GM12875 (cell line): ENCODE data around the gene CROCC2.

Source experiments
- H3K4me3 ChIP-seq: one replicate; pipeline ENCODE4 v1.5.1; 2011; ENCODE audit warnings: low read depth, low read length, control low read depth
- TF ChIP-seq, protein P1 (sequence below): IDR thresholded peaks from 2 replicates; pipeline ENCODE4 v1.5.1; 2011; ENCODE audit warnings: low read depth, mild to moderate bottlenecking, control low read depth, inconsistent platforms, low read length, moderate library complexity, borderline replicate concordance; ENCODE audit not compliant: insufficient read depth

The CROCC2 gene

DNA sequence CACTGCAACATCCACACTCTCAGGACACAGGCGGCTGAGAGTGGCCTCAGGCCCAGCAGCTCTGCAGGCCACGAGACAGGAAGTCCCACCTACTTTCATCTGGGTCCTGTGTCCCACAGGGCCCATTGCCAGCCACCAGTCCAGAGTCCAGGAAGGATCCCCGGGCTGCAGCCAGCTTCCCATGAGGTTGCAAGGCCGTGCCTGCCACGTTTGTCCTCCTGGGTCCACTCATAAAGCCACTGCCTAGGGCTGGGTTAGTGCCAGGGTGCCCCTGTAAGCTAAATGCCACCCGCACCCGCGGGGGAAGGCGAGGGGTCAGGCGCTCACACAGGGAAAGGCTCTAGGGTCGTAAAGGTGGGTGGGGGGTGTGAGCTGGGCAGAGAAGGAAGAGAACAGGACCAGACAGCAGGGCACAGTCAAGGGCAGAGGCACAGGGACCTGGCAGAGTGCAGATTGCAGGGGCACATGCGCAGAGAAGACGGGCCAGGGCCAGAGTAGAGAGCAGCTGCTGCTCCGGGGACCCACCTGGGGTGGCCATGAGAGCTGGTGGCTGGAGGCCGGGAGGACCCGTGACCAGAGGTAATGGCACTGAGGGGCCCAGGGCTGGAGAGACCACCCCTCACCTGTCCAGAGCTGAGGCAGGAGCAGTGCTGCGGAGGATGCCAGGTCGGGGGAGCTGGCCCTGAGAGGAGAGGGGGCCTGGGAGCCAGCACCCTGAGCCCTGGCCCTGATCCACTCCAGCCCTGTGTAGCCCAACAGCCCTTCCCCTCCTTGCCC, 29.5 kb upstream of the CROCC2 start:
- TF ChIP-seq, protein P1, sequence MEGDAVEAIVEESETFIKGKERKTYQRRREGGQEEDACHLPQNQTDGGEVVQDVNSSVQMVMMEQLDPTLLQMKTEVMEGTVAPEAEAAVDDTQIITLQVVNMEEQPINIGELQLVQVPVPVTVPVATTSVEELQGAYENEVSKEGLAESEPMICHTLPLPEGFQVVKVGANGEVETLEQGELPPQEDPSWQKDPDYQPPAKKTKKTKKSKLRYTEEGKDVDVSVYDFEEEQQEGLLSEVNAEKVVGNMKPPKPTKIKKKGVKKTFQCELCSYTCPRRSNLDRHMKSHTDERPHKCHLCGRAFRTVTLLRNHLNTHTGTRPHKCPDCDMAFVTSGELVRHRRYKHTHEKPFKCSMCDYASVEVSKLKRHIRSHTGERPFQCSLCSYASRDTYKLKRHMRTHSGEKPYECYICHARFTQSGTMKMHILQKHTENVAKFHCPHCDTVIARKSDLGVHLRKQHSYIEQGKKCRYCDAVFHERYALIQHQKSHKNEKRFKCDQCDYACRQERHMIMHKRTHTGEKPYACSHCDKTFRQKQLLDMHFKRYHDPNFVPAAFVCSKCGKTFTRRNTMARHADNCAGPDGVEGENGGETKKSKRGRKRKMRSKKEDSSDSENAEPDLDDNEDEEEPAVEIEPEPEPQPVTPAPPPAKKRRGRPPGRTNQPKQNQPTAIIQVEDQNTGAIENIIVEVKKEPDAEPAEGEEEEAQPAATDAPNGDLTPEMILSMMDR: no peak
- no peak overlapping the region for H3K4me3 ChIP-seq

DNA sequence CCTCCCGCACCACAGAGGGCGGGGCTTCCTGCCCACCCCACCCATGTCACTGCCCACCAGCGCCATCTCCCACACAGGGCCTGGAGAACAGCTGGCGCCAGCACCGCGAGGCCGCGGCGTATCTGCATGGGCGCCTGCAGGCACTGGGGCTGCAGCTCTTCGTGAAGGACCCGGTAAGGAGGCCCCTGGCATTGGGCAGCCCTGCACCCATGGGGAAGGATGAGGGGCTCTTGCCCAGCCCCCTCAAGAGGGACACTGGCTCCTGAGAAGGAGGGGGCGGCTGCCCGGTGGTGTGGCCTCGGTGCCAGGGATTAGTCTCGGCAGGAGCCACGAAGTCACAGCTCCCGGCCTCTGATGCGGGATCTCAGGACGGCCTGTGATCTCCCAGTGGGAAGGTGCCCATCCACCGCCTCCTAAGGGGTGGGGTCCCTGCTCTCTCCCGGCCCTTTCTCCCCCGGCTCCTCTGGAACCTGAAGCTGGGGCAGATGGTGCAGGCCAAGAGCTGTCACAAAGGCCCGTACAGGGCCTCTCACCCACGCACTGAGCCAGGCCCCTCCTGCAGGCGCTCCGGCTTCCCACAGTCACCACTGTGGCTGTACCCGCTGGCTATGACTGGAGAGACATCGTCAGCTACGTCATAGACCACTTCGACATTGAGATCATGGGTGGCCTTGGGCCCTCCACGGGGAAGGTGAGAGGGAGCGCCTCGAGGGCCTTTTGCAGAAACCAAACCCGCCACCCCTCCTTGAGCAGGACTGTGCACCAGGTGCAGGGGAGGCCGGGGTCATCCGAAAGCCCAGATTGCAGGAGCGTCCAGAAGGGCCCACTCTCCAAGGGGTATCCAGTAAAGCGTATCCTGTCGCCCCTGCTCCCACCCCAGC, 28.4 kb upstream of the CROCC2 start:
- TF ChIP-seq, protein P1: no peak
- no peak overlapping the region for H3K4me3 ChIP-seq

DNA sequence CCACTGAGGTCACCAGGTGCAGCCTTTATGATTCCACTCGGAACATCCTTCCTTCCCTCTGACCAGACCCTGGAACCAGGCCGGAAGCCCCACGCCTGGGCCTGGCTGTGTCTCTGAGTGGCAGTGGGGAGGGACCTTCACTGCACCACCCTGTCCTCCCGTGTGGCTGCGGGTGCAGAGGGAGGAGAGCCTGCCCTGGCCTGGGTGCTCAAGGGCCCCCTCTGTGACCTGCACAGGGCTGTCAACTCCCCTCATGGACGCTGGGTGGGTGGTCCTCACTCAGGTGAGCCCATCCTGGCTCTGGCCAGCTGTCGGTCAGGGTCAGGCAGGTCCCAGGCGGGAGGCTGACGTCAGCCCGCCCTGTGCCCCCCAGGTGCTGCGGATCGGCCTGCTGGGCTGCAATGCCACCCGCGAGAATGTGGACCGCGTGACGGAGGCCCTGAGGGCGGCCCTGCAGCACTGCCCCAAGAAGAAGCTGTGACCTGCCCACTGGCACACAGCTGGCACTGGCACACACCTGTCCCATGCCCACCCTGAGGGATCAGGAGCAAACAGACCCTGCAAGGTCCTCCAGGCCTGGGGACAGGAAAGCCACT, 27.7 kb upstream of the CROCC2 start:
- H3K4me3 ChIP-seq: no peak overlapping the region
- TF ChIP-seq, protein P1: no peak

DNA sequence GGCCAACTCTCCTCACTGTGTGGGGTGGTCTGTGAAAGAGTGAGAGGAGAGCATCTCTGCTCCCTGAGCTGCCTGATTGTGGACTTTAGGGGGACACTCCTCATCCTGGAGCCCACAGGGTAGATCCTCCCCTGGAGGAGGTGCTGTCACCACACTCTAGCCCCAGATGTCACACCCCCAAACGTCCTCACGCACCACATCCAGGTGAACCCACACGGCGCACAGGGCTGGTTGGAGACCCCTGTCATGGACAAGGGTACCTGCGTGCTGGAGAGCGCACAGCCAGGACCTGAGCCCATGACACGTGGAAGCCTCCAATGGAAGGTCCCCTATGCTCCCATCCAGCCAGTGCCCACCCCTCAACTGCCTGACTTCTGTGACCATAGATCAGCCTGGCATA, 27.0 kb upstream of the CROCC2 start:
- no peak overlapping the region for H3K4me3 ChIP-seq
- TF ChIP-seq, protein P1: no peak

DNA sequence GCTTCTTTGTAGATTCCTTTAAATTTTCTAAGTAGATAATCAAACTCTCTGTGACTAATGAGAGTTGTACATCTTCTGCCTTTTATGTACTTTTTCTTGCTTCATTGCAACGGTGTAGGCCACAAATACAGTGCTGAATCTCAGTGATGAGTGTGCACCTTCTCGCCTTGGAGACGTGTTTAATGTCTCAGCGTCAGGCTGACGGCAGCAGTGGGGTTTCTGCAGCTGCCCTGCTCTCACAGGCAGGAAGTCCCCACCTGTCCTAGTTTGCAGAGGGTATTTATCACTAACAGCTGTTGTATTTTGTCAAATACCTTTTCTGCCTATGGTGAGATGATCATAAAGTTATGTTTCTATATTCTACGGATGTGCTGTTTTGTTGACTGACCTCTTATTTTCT, 24.2 kb upstream of the CROCC2 start:
- no peak overlapping the region for H3K4me3 ChIP-seq
- TF ChIP-seq, protein P1: no peak

DNA sequence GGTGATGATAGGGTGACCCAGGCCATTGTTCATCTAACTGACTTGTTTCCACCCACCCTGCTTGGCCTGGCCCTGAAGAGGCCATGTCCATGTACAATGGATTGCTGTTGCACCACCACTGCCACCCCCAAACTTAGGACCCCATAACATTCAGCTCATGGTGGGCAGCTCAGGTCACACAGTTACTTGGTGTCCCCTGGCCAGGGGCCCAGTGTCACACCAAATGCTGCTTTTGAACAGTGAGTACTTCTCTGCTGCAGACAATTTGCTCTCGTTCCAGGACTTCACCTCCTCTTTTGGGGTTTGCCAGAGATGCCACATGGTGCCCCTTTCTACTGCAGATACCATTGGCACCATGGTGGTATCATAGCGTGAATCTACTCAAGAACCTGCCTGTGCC, 21.9 kb upstream of the CROCC2 start:
- TF ChIP-seq, protein P1: no peak
- no peak overlapping the region for H3K4me3 ChIP-seq
